Urothelium cell line (cell line): ENCODE measurements around the gene WWOX.
A peak's percentile ranks its signal among the peaks of the same experiment; 100 is the strongest.
"Not testable (repeated sequence)": the region's sequence is repeated elsewhere in the genome, so short reads cannot be mapped to it uniquely, and the experiment has no call there.

Source experiments
- DNase-seq: peaks from one replicate; pipeline ENCODE4 v3.0.0; 2011; ENCODE audit warnings: low spot score, mixed read lengths
- FAIRE-seq: peaks from 2 replicates; lab custom pipeline; 2011; peaks lifted over from hg19 to GRCh38; lab: Jason Lieb, UNC

Gene WWOX

DNA sequence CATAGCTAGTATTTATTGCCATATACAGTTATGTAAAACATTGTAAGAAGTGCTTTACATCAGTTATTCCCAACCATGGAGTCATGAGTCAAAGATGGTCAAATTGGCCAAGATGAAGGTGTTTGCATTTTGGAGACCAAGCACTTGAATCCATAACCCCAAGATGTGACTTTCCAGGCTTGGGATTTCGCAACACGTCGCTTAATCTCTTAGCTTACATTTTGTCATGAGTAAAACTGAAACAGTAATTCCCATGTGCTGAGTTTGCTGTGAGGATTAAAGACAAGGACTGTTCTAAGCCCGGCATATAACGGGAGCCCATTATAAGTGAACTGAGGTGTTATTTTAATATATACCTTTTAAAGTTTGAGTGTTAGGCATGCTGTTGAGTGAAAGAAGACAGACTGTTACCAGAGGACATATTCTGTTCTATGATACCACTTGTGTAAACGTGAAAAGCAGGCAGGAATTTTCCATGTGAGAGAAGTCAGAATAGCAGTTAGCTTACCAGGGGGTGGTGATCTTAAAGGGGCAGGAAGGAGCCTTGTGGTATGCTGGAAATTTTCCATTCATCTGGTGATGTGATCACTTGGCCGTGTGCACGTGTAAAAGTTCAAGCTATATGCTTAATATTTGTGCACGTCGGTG lies 484.9 kb downstream of the WWOX start:
- FAIRE-seq (no peak), DNase-seq (no peak)

DNA sequence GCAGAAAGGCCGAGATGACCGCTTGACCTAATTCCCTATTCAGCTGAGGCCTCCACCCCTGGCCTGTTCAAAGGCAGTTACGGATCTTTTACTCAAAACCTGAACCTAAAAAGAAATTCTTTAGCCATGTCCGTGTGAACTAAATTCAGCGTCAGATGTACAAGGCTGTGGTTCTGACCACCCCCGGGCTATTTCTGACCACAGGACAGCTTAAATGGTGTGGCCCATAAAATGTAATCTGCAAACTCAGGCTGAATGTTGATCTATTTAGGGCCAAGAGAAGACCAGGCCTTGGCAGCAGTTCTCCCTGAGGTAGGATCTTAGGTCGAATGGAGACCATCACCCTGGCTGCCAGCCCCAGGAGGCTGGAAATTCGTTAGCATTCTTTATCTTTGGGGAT lies 485.5 kb downstream of the WWOX start:
- no peak for FAIRE-seq
- DNase-seq: no peak

GRCh38 chr16:78589331-78589730 lies 489.9 kb downstream of the WWOX start:
- DNase-seq (no peak), FAIRE-seq (no peak)

GRCh38 chr16:78591682-78592103 lies 492.2 kb downstream of the WWOX start:
- DNase-seq: no peak
- FAIRE-seq: no peak

DNA sequence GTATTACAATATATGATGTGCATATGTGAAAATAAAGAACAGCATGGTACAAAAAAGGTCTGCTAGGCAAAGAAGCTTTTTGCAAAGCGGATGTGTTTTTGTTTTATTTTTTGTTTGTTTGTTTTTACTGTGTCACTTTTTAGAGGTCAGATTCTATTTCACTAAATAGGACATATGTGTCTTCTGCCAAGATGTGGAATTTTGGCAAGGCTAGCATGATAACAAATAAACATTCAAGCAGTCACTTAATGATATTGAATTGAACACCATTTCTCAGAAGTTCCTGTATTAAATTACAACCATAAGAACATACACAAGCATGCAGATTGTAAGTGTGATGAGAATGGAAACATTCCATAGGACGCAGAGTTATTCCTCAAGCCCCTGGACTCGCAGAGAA lies 492.7 kb downstream of the WWOX start:
- FAIRE-seq: no peak
- no peak for DNase-seq

GRCh38 chr16:78593352-78593751 lies 493.9 kb downstream of the WWOX start:
- DNase-seq (no peak), FAIRE-seq (no peak)

- FAIRE-seq (no peak), DNase-seq (no peak)
Observed at GRCh38 chr16:78594191-78594590, 494.7 kb downstream of the WWOX start.

DNA sequence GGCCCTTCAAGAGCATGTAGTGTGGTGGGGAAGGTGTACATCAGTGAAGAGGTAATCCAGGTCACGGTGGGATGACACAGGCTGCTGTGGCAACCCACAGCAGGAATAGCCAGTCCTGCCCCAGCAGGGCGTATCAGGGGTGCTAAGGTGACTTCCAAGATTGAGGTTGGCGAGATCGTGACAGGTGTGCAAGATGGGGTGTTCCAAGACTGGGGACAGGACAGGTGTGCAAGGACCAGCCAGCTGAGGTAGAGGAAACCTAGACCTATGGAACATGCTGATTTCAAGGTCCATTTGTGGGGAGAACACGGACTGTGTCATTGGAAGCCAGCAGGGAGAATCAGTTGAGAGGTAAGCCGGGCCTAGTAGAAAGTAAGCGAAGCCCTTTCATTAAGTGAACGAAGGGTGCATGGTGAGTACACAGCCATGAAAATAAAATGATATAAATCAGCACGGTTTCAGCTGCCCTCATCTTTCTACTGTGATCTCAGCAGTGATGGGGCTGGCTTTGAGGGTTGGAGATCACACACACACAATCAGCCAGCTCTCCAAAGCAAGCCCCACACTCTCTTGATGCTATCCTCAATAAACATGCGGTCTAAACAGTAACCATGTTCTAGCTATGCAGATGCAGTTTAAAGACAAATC lies 497.0 kb downstream of the WWOX start:
- no peak for FAIRE-seq
- DNase-seq: no peak

- DNase-seq: no peak
- FAIRE-seq: no peak
Observed at GRCh38 chr16:78596996-78597422, 497.6 kb downstream of the WWOX start.

DNA sequence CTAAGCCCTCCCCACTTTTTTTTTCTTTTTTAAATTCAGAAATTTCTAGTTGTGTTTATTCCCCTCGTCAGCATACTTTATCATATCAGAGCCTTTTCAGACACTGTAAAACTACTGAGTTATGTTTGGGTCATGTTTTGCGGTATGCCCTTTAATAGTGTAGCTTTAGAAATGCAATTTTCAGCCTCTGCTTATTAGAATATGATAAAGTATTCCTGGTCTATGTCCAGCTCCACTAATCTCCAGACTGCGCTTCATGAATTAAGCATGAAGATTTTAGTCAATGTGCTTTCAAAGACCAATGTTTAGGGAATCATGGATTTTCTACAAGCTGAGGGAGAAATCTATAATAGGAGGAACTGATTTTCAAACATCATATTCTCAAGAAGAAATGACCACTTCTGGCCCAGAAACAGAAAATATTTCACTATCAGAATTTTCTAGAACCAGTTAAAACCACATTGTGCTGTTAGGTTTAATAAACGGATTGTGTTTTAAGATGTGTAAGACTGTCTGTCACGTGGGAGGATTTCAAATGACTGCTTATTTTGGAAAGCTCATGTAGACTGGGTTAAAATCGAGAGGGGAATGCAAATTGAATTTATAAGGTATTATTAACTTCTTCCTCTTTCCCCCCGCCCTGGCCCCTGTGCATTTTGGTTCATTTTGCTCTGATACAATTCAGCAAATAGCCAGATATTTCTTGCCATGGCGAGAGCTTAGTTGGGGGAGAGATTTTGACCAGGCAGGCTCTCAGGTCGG lies 498.5 kb downstream of the WWOX start:
- DNase-seq (no peak), FAIRE-seq (no peak)

GRCh38 chr16:78599271-78599670 lies 499.8 kb downstream of the WWOX start:
- no peak for FAIRE-seq
- no peak for DNase-seq

- not testable (repeated sequence) for FAIRE-seq, DNase-seq
Observed at GRCh38 chr16:78604423-78605062, 505.1 kb downstream of the WWOX start.

DNA sequence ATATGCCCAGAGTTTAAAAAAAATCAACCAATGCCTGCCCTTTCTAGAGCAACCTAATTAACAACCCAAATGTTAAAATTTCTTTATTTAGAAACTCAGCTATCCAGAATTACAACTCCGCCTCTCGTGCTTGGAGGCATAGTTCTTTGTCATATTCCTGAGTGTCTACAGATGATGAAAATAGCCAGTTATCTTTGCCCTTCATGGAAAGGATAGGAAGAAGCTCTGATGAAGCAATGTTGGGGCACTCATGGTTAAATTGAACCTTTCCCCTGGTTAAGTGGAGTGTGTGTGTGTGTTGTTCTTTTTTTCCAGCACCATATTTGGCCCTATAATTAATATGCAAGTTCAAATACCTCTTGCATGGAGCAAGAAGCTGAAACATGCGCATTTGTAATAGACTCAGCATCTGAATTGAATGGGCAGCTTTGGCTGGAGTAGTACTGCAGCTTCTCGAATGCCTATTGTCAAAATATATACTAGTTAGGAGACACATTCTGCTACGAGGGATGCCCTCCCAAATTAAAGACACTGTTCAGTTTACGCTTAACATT lies 506.2 kb downstream of the WWOX start:
- no peak for FAIRE-seq
- no peak for DNase-seq

- DNase-seq (no peak), FAIRE-seq (no peak)
Observed at GRCh38 chr16:78606545-78606944, 507.1 kb downstream of the WWOX start.

DNA sequence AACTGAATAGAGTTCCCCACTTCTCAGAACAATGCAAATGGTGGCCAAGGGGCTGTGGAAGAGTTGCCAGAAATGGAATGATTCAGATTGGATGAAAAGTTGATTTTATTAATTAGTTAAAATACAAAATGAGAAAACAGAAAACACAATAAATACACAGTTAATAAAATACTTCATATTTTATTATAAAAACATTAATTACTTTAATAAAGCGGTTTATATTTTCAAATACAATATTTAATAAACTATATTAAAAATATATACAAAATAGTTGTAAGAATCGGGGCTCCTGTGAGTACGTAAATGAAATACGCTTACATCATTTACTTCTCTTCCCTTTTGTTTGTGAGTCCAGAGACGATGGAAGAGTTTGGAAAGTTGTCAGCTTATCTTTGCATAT lies 507.6 kb downstream of the WWOX start:
- no peak for DNase-seq
- no peak for FAIRE-seq

DNA sequence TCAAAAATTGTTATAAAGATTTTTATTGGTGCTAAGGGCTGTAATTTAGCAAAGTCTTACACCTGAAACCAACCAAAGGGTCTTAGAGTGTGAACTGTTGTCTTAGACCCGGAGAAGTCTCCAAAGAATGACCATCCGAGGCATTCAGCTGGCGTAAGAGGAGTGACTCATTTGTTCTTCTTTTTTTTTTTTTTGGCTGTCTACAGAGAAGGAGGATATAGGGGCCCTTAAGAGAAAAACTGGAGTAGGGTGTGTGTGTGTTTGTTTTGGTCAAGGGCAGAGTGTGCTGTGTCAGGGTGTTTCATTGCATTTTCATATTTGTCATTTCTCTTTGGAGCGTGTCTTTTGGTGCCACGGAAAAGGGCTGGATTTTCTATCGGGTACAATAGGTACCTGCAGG lies 508.0 kb downstream of the WWOX start:
- peak; percentile 33 for DNase-seq
- no peak for FAIRE-seq

DNA sequence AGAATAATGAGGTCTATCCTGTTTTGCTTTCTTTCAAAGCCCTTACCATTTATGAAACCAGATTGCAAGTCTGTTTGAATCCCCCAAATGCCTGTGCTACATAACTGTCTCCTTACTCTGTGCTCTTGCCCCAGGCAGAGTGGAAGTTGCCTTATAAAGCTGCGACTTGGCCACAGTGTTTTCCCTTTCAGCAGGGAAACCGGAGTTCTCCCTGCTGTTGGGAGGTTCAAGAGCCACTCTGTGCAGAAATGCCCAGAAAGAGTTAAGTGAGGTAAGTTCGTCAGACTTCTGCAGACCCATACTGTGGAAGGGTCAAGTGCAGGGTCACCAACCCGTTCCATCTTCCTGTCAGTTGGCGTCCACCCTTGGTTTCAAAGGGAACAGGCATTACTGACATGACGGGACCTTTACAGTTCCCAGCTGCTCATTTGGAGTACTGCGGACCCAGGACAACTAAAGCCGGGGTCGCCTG lies 508.9 kb downstream of the WWOX start:
- FAIRE-seq (no peak), DNase-seq (no peak)

DNA sequence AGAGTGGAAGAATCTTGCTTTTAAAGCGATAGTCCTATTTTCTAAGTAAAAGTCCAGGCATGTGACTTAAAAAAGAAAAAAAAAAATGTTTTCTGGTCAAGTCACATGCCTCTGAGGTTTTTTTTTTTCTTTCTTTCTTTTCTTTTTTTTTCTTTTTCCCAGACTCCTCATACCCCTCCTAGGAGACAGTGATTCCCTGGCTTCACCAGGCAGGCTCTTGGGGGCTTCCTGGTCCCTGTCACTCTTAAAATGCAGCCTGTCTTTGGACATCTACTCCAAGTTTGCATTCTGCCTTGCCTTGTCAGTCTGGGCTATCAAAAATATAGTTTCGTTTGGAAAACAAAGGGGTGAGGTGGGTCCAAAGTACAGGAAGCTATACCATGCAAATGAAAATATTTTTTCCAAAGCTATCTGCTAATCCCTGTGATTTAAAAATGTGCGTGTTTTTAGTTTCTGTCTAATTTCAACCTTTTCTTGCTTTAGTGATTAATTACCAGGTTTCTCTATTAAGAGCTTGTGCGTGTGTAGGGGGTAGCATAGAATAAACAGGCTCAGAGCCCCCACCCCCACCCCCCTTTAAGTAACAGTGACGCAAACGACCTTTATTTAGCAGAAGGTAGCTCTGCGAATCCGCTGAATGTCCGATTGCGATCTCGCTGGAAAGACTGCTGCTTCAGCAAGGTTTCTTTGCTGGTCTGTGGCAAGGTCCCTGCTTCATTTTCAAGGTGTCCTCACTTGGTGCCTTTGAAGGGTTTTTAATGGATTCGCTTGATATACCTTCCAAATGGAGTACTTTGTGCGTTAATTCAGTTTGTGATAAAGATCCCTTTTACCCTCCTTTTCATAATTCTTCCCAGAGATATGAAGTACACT lies 510.2 kb downstream of the WWOX start:
- FAIRE-seq: no peak
- no peak for DNase-seq

- no peak for DNase-seq
- FAIRE-seq: no peak
Observed at GRCh38 chr16:78611318-78611717, 511.9 kb downstream of the WWOX start.

- DNase-seq (no peak), FAIRE-seq (no peak)
Observed at GRCh38 chr16:78619811-78620210, 520.4 kb downstream of the WWOX start.
